Nephron progenitor cell (in vitro differentiated cells): ENCODE measurements around the gene CIAO3.

Experiments
- DNase-seq: peaks from one replicate; pipeline ENCODE4 v3.0.0; 2021
- H3K27ac Mint-ChIP-seq: 2 replicates; pipeline ENCODE4 v1.8.0; 2021; ENCODE audit warnings: mild to moderate bottlenecking, moderate library complexity, mixed read lengths
- H3K27me3 Mint-ChIP-seq: 2 replicates; pipeline ENCODE4 v1.8.0; 2021; ENCODE audit warnings: mild to moderate bottlenecking, low read depth, mixed read lengths; ENCODE audit not compliant: poor library complexity
- H3K36me3 Mint-ChIP-seq: 2 replicates; pipeline ENCODE4 v1.8.0; 2021; ENCODE audit warnings: low read depth, mixed read lengths
- H3K4me1 Mint-ChIP-seq: 2 replicates; pipeline ENCODE4 v1.8.0; 2021; ENCODE audit warnings: mixed read lengths
- H3K4me3 Mint-ChIP-seq: 2 replicates; pipeline ENCODE4 v1.8.0; 2021; ENCODE audit warnings: mild to moderate bottlenecking, moderate library complexity, mixed read lengths
- H3K9me3 Mint-ChIP-seq: 2 replicates; pipeline ENCODE4 v1.8.0; 2021; ENCODE audit warnings: mild to moderate bottlenecking, moderate library complexity, mixed read lengths
- CTCF ChIP-seq: fragments of 200-600 bp; sonication (generic); IDR thresholded peaks from 2 replicates; pipeline ENCODE4 v1.5.0; 2021; ENCODE audit warnings: antibody characterized with exemption

Gene CIAO3

DNA sequence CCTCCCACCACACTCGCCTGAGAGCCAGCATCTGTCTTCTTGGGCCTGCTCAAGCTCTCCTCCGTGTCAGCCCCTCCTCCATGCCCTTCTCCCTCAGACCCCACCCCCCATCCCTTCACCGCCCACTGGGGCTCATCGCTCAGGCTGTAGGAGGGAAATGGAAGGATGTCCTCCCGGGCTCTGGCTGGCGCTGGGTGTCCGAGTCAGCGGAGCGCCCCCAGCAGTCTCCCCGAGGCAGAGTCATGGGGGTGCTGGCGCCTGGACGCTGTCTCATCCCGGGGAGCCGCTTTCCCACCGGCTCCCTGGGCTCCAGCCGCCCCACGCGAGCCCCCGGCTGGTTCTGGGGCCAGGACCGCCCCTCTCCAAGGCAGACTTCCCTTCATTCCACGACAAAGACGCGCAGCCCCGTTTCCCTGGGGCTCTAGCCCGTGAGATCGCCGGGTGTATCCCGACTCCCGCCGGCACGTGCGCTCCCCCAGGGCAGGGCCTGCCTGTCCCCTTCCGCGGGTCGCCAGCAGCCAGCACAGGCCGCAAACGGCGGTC lies 20.3 kb downstream of the CIAO3 start:
- H3K4me3 Mint-ChIP-seq, result peak overlapping the region; percentile 86

DNA sequence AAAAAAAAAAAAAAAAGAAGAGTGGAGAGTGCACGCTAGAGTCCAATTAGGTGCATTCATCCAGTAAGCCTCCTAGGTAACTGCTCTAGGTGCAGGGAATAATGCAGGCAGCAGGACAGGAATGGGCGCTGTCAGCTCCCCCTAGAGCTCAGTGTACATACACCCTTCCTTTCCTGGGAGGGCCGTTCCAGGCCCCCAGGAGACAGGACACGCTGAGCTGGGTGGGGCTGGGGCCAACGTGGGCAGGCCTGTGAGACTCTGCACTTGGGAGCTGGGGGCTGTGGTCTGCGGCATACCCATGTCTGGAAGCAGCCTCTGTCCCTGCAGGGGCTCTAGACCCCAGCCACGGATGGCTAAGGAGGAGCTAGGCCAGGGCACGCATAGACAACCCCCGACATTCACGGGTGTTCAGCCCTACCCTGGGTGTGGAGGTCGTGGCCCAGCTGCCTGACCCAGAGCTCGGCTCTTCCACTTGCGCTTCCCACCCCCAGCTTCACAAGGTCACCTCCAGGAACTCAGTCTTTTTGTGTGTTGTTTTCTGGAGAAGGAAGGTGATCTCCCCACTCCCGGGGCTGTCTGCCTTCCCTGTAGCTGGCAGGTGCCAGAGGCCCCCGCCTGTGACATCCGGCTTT lies 20.9 kb downstream of the CIAO3 start:
- Mint-ChIP-seq H3K9me3 (no peaks in the 10 kb centered on the region), H3K36me3 (no peaks in the 10 kb centered on the region), H3K4me1 (peaks cover 27% of the 10 kb centered on the region), H3K4me3 (peak overlapping the region; percentile 86), H3K27ac (peak overlapping the region; percentile 96), H3K27me3 (peaks cover 3% of the 10 kb centered on the region)
- no peak for DNase-seq
- no peak for TF ChIP-seq CTCF

More for the DNA sequence above, 20.3 kb downstream of the CIAO3 start:
- Mint-ChIP-seq H3K9me3 (no peaks in the 10 kb centered on the region), H3K36me3 (no peaks in the 10 kb centered on the region), H3K27me3 (peaks cover 3% of the 10 kb centered on the region), H3K27ac (peak overlapping the region; percentile 96), H3K4me1 (peaks cover 27% of the 10 kb centered on the region)
- DNase-seq, result peak; percentile 68
- no peak for TF ChIP-seq CTCF

DNA sequence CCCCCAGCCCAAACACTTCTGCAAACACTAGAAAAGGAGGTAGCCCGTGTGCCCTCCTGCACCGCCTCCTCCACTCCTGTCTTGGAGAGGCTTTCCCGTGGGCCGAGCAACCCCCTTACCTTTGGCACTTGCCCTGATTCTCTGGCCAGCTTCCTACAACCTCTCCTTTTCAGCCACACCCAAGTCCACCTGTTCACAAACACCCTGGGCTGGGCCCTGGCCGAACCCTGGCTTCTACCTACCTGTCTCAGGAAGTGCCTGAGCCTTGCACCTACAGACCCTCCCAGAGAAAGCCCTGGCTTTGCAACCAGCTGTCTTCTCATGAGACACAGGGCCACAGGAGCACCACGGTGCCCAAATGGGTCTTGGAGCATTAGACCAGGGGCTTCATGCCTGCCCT lies 21.9 kb downstream of the CIAO3 start:
- DNase-seq, result no peak
- Mint-ChIP-seq H3K4me3 (peak overlapping the region; percentile 86), H3K36me3 (no peaks in the 10 kb centered on the region), H3K27ac (peak overlapping the region; percentile 83), H3K9me3 (no peaks in the 10 kb centered on the region), H3K27me3 (peaks cover 6% of the 10 kb centered on the region), H3K4me1 (peaks cover 27% of the 10 kb centered on the region)
- TF ChIP-seq CTCF, result no peak

GRCh38 chr16:718389-718788 lies 22.4 kb downstream of the CIAO3 start:
- no peak for TF ChIP-seq CTCF
- Mint-ChIP-seq H3K9me3 (no peaks in the 10 kb centered on the region), H3K4me1 (peaks cover 27% of the 10 kb centered on the region), H3K27me3 (peaks cover 11% of the 10 kb centered on the region), H3K4me3 (no peak overlapping the region), H3K36me3 (no peaks in the 10 kb centered on the region), H3K27ac (no peak overlapping the region)
- DNase-seq, result no peak

- no peak for DNase-seq
- H3K27me3 Mint-ChIP-seq, result peaks cover 15% of the 10 kb centered on the region
- TF ChIP-seq CTCF, result no peak
- H3K4me1 Mint-ChIP-seq, result peaks cover 30% of the 10 kb centered on the region
- no peaks in the 10 kb centered on the region for H3K36me3 Mint-ChIP-seq
- no peak overlapping the region for H3K27ac Mint-ChIP-seq
- no peaks in the 10 kb centered on the region for H3K9me3 Mint-ChIP-seq
- H3K4me3 Mint-ChIP-seq, result no peak overlapping the region
Measured at GRCh38 chr16:717450-718245, 23.1 kb downstream of the CIAO3 start.
